ENCODE measurements around the gene ABCB1.

Gene ABCB1

GRCh38 chr7:87506246-87507180 lies 94.2 kb downstream of the ABCB1 start:
- no peak overlapping the region for H3K9ac ChIP-seq
- H3K4me2 ChIP-seq, result no peak overlapping the region
- no peaks in the 10 kb centered on the region for H3K27me3 ChIP-seq
- H3K36me3 ChIP-seq, result no peaks in the 10 kb centered on the region
- H3K27ac ChIP-seq, result no peak overlapping the region
- no peaks in the 10 kb centered on the region for H3K9me3 ChIP-seq (replicated peaks in 1 of 11)
- H4K20me1 ChIP-seq, result no peaks in the 10 kb centered on the region
- no peaks in the 10 kb centered on the region for H3K4me1 ChIP-seq
- no peak overlapping the region for H3K4me3 ChIP-seq
- no peak for TF ChIP-seq Cebpa-rat (IDR thresholded peaks at IDR 0.05)

GRCh38 chr7:87505557-87506245 lies 95.0 kb downstream of the ABCB1 start:
- Histone ChIP-seq H3K9me3 (replicated peaks in 1 of 11) (no peaks in the 10 kb centered on the region), H3K27ac (no peak overlapping the region), H3K27me3 (no peaks in the 10 kb centered on the region), H3K4me3 (no peak overlapping the region), H3K36me3 (no peaks in the 10 kb centered on the region), H3K4me2 (no peak overlapping the region), H4K20me1 (no peaks in the 10 kb centered on the region), H3K4me1 (no peaks in the 10 kb centered on the region), H3K9ac (no peak overlapping the region; a peak in 1 of 22 replicates)
- TF ChIP-seq Cebpa-rat (IDR thresholded peaks at IDR 0.05), result no peak

- Histone ChIP-seq H3K4me3 (no peak overlapping the region), H3K9ac (no peak overlapping the region), H3K4me2 (no peak overlapping the region), H3K27me3 (no peaks in the 10 kb centered on the region), H3K9me3 (replicated peaks in 1 of 11) (no peaks in the 10 kb centered on the region), H3K4me1 (no peaks in the 10 kb centered on the region), H4K20me1 (no peaks in the 10 kb centered on the region), H3K27ac (no peak overlapping the region), H3K36me3 (no peaks in the 10 kb centered on the region)
- TF ChIP-seq Cebpa-rat (IDR thresholded peaks at IDR 0.05), result no peak
These were observed 95.6 kb downstream of the ABCB1 start for GRCh38 chr7:87505122-87505521.

GRCh38 chr7:87499494-87499893 lies 101.2 kb downstream of the ABCB1 start:
- no peaks in the 10 kb centered on the region for H3K27me3 ChIP-seq
- H3K36me3 ChIP-seq, result no peaks in the 10 kb centered on the region
- no peak for TF ChIP-seq Cebpa-rat (IDR thresholded peaks at IDR 0.05)
- H4K20me1 ChIP-seq, result no peaks in the 10 kb centered on the region
- no peak overlapping the region for H3K9ac ChIP-seq
- H3K4me3 ChIP-seq, result no peak overlapping the region
- H3K27ac ChIP-seq, result no peak overlapping the region
- 0 out of 22 replicates have a peak, but pooled peaks cover 0 to 2% (median 0%) of the 10 kb centered on the region in 11 experiments for H3K9me3 ChIP-seq (replicated peaks in 1 of 11)
- no peak overlapping the region for H3K4me2 ChIP-seq
- H3K4me1 ChIP-seq, result peaks cover 0 to 7% (median 0%) of the 10 kb centered on the region in 10 experiments; a peak in 3 of 20 replicates

- Histone ChIP-seq H4K20me1 (no peaks in the 10 kb centered on the region), H3K4me1 (peaks cover 0 to 7% (median 0%) of the 10 kb centered on the region in 10 experiments; a peak in 3 of 20 replicates), H3K27ac (no peak overlapping the region), H3K27me3 (no peaks in the 10 kb centered on the region), H3K9me3 (replicated peaks in 1 of 11) (0 out of 22 replicates have a peak, but pooled peaks cover 0 to 5% (median 0%) of the 10 kb centered on the region in 11 experiments), H3K9ac (no peak overlapping the region), H3K4me3 (no peak overlapping the region), H3K4me2 (peak overlapping the region in 4 of 11 experiments; percentile 3 to 18 (median 10); a peak in 4 of 22 replicates), H3K36me3 (no peaks in the 10 kb centered on the region)
- no peak for TF ChIP-seq Cebpa-rat (IDR thresholded peaks at IDR 0.05)
These were observed 101.8 kb downstream of the ABCB1 start for GRCh38 chr7:87498893-87499292.

GRCh38 chr7:87497482-87497881 lies 103.2 kb downstream of the ABCB1 start:
- no peak overlapping the region for H3K9ac ChIP-seq
- H3K9me3 ChIP-seq (replicated peaks in 1 of 11), result 0 out of 22 replicates have a peak, but pooled peaks cover 0 to 5% (median 0%) of the 10 kb centered on the region in 11 experiments
- H3K4me2 ChIP-seq, result no peak overlapping the region
- H3K27ac ChIP-seq, result no peak overlapping the region
- H3K4me3 ChIP-seq, result no peak overlapping the region
- no peaks in the 10 kb centered on the region for H4K20me1 ChIP-seq
- H3K27me3 ChIP-seq, result no peaks in the 10 kb centered on the region
- TF ChIP-seq Cebpa-rat (IDR thresholded peaks at IDR 0.05), result no peak
- peaks cover 0 to 7% (median 0%) of the 10 kb centered on the region in 10 experiments; a peak in 3 of 20 replicates for H3K4me1 ChIP-seq
- no peaks in the 10 kb centered on the region for H3K36me3 ChIP-seq

- no peak overlapping the region for H3K9ac ChIP-seq
- peaks cover 0 to 5% (median 0%) of the 10 kb centered on the region in 11 experiments; a peak in 1 of 22 replicates for H3K9me3 ChIP-seq (replicated peaks in 1 of 11)
- no peak for TF ChIP-seq Cebpa-rat (IDR thresholded peaks at IDR 0.05)
- H3K4me1 ChIP-seq, result peaks cover 0 to 7% (median 0%) of the 10 kb centered on the region in 10 experiments; a peak in 3 of 20 replicates
- H3K27me3 ChIP-seq, result no peaks in the 10 kb centered on the region
- no peak overlapping the region for H3K27ac ChIP-seq
- H3K4me2 ChIP-seq, result no peak overlapping the region
- no peaks in the 10 kb centered on the region for H3K36me3 ChIP-seq
- no peaks in the 10 kb centered on the region for H4K20me1 ChIP-seq
- no peak overlapping the region for H3K4me3 ChIP-seq
These were observed 105.3 kb downstream of the ABCB1 start for GRCh38 chr7:87495366-87495765.

- Histone ChIP-seq H3K36me3 (no peaks in the 10 kb centered on the region), H4K20me1 (no peaks in the 10 kb centered on the region), H3K9me3 (replicated peaks in 1 of 11) (peaks cover 0 to 5% (median 0%) of the 10 kb centered on the region in 11 experiments; a peak in 1 of 22 replicates), H3K4me3 (no peak overlapping the region), H3K4me2 (no peak overlapping the region), H3K4me1 (peaks cover 0 to 7% (median 0%) of the 10 kb centered on the region in 10 experiments; a peak in 3 of 20 replicates), H3K27ac (no peak overlapping the region), H3K9ac (no peak overlapping the region), H3K27me3 (no peaks in the 10 kb centered on the region)
- TF ChIP-seq Cebpa-rat (IDR thresholded peaks at IDR 0.05), result no peak
These were observed 106.2 kb downstream of the ABCB1 start for GRCh38 chr7:87494454-87494853.

- H3K27me3 ChIP-seq, result no peaks in the 10 kb centered on the region
- no peaks in the 10 kb centered on the region for H4K20me1 ChIP-seq
- peaks cover 0 to 19% (median 16%) of the 10 kb centered on the region in 10 experiments; a peak in 16 of 20 replicates for H3K4me1 ChIP-seq
- H3K36me3 ChIP-seq, result no peaks in the 10 kb centered on the region
- TF ChIP-seq Cebpa-rat (IDR thresholded peaks at IDR 0.05), result no peak
- H3K4me3 ChIP-seq, result no peak overlapping the region
- no peak overlapping the region for H3K27ac ChIP-seq
- H3K9ac ChIP-seq, result no peak overlapping the region
- peak overlapping the region in 10 of 11 experiments; percentile 10 to 74 (median 64); a peak in 18 of 22 replicates for H3K4me2 ChIP-seq
- H3K9me3 ChIP-seq (replicated peaks in 1 of 11), result no peaks in the 10 kb centered on the region
These were observed 117.6 kb downstream of the ABCB1 start for GRCh38 chr7:87483131-87483530.

Data from BLaER1 treated with 17β-estradiol and CSF1 and Interleukin-3, amounts not matched to agents 10 nM and 100 nM (cell line).